GM23248 (cell line): Measurements from ENCODE around the gene MFAP2.

ENCODE experiments used
- EZH2 ChIP-seq: fragments of 200-600 bp; sonication (generic); IDR thresholded peaks from 2 replicates; pipeline ENCODE4 v1.6.1; 2018; ENCODE audit warnings: antibody characterized with exemption, mild to moderate bottlenecking; ENCODE audit not compliant: insufficient read depth, poor library complexity, severe bottlenecking
- EZH2phosphoT487 ChIP-seq: fragments of 200-600 bp; sonication (generic); IDR thresholded peaks from 2 replicates; pipeline ENCODE4 v1.6.1; 2018; ENCODE audit warnings: antibody characterized with exemption, moderate library complexity, mild to moderate bottlenecking, low read depth; ENCODE audit not compliant: insufficient read depth

GRCh38 chr1:17002524-17002902 lies 22.1 kb upstream of the MFAP2 start:
- no peak for TF ChIP-seq EZH2
- TF ChIP-seq EZH2phosphoT487 = no peak
